T-helper 2 cell treated with Interferon-gamma antibody and Interleukin-4, amounts not matched to agents 5 μg/mL and 100 μg/mL, for 36 hours (primary cell): ENCODE data around the gene MS4A8.
"Not testable (repeated sequence)": the region's sequence is repeated elsewhere in the genome, so short reads cannot be mapped to it uniquely, and the experiment has no call there.

Source experiments
- DNase-seq: peaks from one replicate; pipeline ENCODE4 v3.0.0; 2021; ENCODE audit warnings: low spot score
- H3K27ac Mint-ChIP-seq: one replicate; pipeline ENCODE4 v1.8.0; 2021; ENCODE audit warnings: mild to moderate bottlenecking, mixed read lengths
- H3K27me3 Mint-ChIP-seq: one replicate; pipeline ENCODE4 v1.8.0; 2021; ENCODE audit warnings: low read depth, mixed read lengths
- H3K36me3 Mint-ChIP-seq: one replicate; pipeline ENCODE4 v1.8.0; 2021; ENCODE audit warnings: low read depth, mixed read lengths
- H3K4me1 Mint-ChIP-seq: one replicate; pipeline ENCODE4 v1.8.0; 2021; ENCODE audit warnings: low read depth, mixed read lengths
- H3K4me3 Mint-ChIP-seq: one replicate; pipeline ENCODE4 v1.8.0; 2022; ENCODE audit warnings: mild to moderate bottlenecking, moderate library complexity, mixed read lengths
- H3K9me3 Mint-ChIP-seq: one replicate; pipeline ENCODE4 v1.8.0; 2021; ENCODE audit warnings: mixed read lengths

MS4A8 gene, protein sequence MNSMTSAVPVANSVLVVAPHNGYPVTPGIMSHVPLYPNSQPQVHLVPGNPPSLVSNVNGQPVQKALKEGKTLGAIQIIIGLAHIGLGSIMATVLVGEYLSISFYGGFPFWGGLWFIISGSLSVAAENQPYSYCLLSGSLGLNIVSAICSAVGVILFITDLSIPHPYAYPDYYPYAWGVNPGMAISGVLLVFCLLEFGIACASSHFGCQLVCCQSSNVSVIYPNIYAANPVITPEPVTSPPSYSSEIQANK

DNA sequence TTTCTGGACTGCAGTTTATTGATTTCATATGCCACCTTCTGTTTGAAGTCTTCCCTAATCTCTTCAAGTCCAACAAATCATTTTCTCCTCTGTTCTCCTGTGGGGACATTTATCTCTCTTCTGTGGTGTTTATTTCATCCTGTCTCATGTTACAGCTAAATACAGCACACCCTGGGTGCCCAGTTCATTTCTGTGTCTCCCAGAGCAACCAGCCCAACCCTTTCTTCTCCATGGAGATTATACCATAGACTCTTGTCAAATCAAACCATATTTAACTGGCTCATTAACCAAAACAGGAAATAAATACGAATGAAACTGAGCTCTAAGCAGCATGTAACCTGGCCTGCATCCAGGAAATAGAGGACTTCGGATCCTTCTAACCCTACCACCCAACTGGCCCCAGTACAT is at the start of gene MS4A8:
Gene MS4A8 (plus strand): TSS at position 329 of the 408 bp plus-strand sequence. CDS start 1,249 bp downstream, outside the sequence.
- no peaks in the 10 kb centered on the region for H3K36me3 Mint-ChIP-seq
- no peaks in the 10 kb centered on the region for H3K4me1 Mint-ChIP-seq
- no peak within 1 kb of the TSS for H3K4me3 Mint-ChIP-seq
- no peak for DNase-seq
- H3K27me3 Mint-ChIP-seq = peaks cover 12% of the 10 kb centered on the region
- H3K9me3 Mint-ChIP-seq = no peaks in the 10 kb centered on the region
- H3K27ac Mint-ChIP-seq = no peak within 1 kb of the TSS

DNA sequence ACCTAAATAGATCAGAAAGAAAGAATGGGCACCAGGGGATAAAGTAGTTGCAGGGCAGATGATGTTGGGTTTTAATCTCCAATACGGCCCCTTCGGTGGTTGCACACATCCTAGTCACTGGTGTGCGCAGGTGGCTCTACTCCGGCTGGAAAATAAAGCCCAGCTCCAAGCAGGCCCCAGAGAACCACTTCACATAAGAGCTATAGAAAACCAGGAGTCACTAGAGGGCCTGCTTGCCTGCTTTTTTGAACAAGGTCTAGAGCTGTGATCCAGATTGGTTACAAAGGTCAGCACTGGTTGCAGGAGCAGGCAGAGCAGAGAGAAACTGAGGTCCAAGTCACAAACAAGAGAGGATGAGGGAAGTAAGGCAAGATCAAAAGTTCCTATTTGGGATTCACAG is 41.5 kb upstream of the MS4A8 start:
- no peaks in the 10 kb centered on the region for H3K27me3 Mint-ChIP-seq
- DNase-seq = no peak
- H3K36me3 Mint-ChIP-seq = no peaks in the 10 kb centered on the region
- H3K9me3 Mint-ChIP-seq = no peaks in the 10 kb centered on the region
- no peak overlapping the region for H3K27ac Mint-ChIP-seq
- no peaks in the 10 kb centered on the region for H3K4me1 Mint-ChIP-seq
- no peak overlapping the region for H3K4me3 Mint-ChIP-seq

DNA sequence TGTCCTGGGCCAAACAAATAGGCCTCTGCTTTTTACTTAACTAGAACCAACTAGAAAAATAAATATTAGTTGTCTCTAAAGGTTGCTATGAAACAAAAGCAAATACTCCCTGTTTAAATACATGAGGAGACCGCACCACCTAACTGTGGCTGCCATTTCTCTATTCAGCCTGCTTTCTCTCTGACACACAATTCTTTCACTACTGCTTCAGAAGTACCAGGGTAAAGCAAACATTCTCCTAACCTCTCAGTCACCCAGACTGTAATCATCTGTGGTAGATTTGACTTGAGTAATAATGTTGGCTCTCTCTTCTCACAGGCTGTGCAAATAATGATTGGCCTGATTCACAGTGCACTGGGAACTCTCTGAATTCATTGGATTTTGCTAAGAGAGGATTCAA is 41.0 kb upstream of the MS4A8 start:
- H3K4me3 Mint-ChIP-seq = no peak overlapping the region
- no peaks in the 10 kb centered on the region for H3K27me3 Mint-ChIP-seq
- no peaks in the 10 kb centered on the region for H3K4me1 Mint-ChIP-seq
- no peak for DNase-seq
- no peaks in the 10 kb centered on the region for H3K9me3 Mint-ChIP-seq
- H3K27ac Mint-ChIP-seq = no peak overlapping the region
- H3K36me3 Mint-ChIP-seq = no peaks in the 10 kb centered on the region

DNA sequence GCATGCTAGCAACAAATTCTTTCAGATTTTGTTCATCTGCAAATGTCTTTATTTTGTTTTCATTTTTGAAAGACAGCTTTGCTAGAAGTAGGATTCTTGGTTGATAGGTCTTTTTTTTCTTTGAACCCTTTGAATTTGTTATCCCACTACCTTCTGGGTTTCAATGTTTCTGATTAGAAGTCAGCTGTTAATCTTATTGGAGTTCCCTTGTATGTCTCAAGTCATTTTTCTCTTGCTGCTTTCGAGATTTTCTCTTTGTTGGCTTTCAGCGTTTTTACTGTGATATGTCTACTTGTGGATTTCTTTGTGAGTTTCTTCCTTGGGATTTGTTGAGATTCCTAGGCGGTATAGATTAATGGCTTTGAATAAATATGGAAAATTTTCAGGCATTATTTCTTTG is 27.2 kb upstream of the MS4A8 start:
- Mint-ChIP-seq H3K27ac (no peak overlapping the region), H3K4me1 (no peaks in the 10 kb centered on the region), H3K27me3 (no peaks in the 10 kb centered on the region), H3K36me3 (no peaks in the 10 kb centered on the region), H3K9me3 (peaks cover 24% of the 10 kb centered on the region), H3K4me3 (no peak overlapping the region)
- DNase-seq = no peak

DNA sequence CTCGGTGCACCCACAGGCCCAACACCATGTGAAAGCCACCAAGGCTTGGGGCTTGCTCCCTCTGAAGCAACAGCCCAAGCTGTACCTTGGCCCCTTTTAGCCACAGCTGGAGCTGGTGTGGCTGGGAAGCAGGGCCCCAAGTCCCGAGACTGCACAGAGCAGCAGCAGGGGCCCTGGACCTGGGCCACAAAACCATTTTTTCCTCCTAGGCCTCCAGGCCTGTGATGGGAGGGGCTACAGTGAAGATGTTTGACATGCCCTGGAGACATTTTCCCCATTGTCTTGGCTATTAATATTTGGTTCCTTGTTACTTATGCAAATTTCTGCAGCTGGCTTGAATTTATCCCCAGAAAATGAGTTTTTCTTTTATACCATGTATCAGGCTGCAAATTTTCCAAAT is 21.2 kb upstream of the MS4A8 start:
- H3K36me3 Mint-ChIP-seq, DNase-seq, H3K4me3 Mint-ChIP-seq, H3K27me3 Mint-ChIP-seq, H3K27ac Mint-ChIP-seq, H3K4me1 Mint-ChIP-seq: not testable (repeated sequence)
- peaks cover 33% of the 10 kb centered on the region for H3K9me3 Mint-ChIP-seq

DNA sequence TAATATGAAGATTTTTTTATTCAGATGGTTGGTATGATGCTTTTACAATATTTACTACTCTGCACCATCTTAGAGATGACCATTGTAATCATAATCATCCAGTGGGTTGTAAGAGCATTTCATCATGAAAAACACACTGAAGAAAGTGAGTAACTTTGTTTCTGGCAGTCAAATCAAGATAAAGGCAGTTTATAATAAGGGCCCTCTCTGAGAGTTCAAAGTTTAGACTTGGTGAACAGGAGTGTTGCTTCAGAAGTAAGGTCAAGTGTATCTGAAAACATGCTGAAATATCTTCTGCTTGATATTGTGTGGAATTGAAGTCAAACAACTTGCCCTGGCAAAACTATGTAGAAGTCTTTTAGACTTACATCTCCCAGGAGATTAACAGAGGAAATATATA is 19.5 kb upstream of the MS4A8 start:
- Mint-ChIP-seq H3K4me3 (no peak overlapping the region), H3K27me3 (peaks cover 2% of the 10 kb centered on the region), H3K27ac (no peak overlapping the region), H3K9me3 (peaks cover 28% of the 10 kb centered on the region), H3K4me1 (no peaks in the 10 kb centered on the region), H3K36me3 (peaks cover 2% of the 10 kb centered on the region)
- DNase-seq = no peak

DNA sequence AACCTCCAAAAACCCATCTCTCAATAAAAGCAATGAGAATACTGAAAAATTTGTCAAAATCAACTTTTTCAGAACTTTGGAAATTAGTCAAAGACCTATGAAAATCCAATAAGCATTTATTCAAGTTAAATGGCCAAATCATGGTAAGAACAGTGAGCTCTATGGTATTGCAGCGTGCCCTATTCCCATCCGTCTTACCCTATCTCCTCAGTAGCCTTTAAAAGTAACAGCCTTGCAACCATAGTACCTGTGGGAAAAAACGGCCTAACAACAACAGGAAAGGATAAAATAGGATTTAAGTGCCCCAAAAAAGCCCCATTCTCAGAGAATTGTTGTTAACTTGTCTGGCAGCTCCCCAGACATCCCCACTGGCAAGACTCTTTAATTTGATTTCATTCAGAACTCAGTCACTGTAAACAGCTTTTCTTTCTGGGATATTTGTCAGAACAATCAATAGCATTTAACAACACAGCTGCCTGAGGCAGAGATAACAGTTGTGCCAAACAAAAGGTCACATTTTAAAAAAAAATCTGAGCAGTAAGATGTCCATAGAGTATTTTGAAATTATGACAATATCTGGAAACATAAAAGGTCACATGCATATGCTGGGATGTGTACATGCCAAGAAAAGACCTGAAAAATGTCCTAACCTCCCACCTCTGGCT is 18.8 kb upstream of the MS4A8 start:
- no peak overlapping the region for H3K4me3 Mint-ChIP-seq
- H3K36me3 Mint-ChIP-seq = peaks cover 2% of the 10 kb centered on the region
- H3K27me3 Mint-ChIP-seq = peaks cover 2% of the 10 kb centered on the region
- H3K4me1 Mint-ChIP-seq = no peaks in the 10 kb centered on the region
- no peak overlapping the region for H3K27ac Mint-ChIP-seq
- H3K9me3 Mint-ChIP-seq = peaks cover 28% of the 10 kb centered on the region
- DNase-seq = no peak

DNA sequence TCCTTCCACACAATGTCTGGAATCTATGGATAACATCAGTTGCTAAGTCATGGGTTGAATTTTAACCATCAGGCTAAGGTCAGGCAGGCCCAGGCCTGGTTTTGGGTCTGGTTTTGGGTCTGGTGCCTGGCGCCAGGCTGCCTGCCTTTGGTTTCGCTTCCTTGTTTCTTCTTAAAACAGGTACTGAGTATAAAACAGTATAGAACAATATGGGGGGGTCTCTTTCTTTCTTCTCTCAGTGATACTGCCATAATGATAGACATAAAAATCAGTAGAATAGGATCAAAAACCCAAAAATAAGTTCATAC is 14.9 kb upstream of the MS4A8 start:
- not testable (repeated sequence) for H3K9me3 Mint-ChIP-seq, H3K4me1 Mint-ChIP-seq, DNase-seq, H3K36me3 Mint-ChIP-seq, H3K27me3 Mint-ChIP-seq, H3K27ac Mint-ChIP-seq, H3K4me3 Mint-ChIP-seq

DNA sequence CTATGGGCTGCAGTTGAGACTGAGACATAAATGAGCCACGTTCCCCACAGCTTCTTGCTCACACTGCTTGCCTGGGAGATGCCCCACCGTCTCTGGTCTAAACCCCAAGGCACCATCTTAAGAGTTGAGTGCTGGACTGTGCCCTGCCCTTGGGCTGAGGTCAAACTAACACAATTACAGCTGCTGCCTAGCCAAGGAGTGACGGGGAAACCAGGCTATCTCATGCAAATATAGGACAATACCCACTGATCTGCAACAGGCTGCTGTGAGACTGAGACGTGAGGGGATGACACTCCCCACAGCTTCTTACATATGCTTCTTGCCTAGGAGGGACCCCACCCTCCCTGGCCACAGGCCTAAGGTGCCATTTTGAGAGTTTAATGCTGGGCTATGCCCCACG is 7.8 kb upstream of the MS4A8 start:
- Mint-ChIP-seq H3K27me3 (peaks cover 9% of the 10 kb centered on the region), H3K36me3 (no peaks in the 10 kb centered on the region), H3K27ac (no peak overlapping the region), H3K4me3 (no peak overlapping the region), H3K4me1 (no peaks in the 10 kb centered on the region), H3K9me3 (no peaks in the 10 kb centered on the region)
- DNase-seq = no peak

DNA sequence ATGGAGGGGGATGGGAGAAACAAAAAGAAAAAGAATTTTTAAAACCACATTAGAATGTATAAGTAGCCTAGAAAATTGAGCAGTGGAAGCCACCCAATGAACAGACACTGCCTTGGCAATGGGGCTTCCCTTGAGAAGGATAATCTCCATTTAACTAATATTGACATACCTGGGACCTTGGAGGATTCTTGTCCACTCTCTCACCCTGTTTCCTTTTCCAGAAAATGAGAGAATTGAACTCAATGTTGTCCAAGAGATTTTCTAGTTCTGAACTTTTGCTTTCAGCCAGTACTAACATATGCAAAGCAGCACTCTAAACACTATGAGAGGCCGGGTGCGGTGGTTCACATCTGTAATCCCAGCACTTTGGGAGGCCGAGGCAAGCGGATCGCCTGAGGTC is 524 bp downstream of the MS4A8 start:
- Mint-ChIP-seq H3K4me3 (no peak overlapping the region), H3K9me3 (no peaks in the 10 kb centered on the region), H3K27ac (no peak overlapping the region), H3K4me1 (no peaks in the 10 kb centered on the region), H3K36me3 (no peaks in the 10 kb centered on the region), H3K27me3 (peaks cover 10% of the 10 kb centered on the region)
- no peak for DNase-seq

DNA sequence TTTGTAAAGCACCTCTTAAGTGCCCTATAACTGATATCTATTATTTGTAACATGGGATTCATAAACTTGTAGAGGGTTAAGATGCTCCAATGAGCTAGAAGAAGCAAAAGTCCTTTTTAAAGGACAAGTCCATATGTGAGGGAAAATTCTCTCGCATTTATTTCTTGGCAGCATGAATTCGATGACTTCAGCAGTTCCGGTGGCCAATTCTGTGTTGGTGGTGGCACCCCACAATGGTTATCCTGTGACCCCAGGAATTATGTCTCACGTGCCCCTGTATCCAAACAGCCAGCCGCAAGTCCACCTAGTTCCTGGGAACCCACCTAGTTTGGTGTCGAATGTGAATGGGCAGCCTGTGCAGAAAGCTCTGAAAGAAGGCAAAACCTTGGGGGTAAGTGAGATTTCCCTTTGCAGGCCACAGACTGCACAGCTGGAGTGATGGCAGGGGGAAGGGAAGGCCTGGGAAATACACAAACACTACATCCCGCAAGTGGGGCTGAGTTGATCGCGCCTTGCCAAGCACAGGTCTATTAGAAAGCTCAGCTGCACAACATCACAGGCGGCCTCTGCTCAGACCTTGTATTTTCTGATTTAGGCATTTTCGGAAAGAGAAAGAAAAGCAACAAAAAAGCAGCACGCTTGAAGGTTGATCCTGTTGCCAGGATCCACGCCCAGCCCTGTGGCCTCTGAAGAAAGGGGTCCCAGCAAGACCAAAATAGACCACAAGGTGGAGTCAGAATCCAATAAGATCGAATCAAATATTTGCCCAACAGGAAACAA is 1.5 kb downstream of the MS4A8 start:
- no peak for DNase-seq
- H3K4me1 Mint-ChIP-seq = no peaks in the 10 kb centered on the region
- H3K4me3 Mint-ChIP-seq = no peak overlapping the region
- H3K27ac Mint-ChIP-seq = no peak overlapping the region
- H3K36me3 Mint-ChIP-seq = no peaks in the 10 kb centered on the region
- peaks cover 5% of the 10 kb centered on the region for H3K27me3 Mint-ChIP-seq
- no peaks in the 10 kb centered on the region for H3K9me3 Mint-ChIP-seq

DNA sequence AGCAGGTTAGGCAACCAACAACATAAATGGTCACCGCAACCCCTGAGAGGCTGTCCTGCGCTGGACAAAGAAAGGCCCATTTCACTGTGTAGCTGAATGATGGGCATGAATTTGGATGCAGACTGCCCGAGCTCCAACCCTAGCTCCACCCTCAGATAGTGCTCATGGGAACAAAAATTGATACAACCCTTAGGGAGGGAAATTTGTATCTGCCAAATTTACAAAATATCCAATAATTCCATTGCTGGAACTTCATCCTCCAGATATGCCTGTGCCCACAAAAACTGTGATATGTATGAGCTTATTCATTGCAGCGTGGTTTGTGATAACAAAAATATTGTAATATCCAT is 2.0 kb downstream of the MS4A8 start:
- H3K27me3 Mint-ChIP-seq = peaks cover 5% of the 10 kb centered on the region
- no peaks in the 10 kb centered on the region for H3K4me1 Mint-ChIP-seq
- no peak overlapping the region for H3K27ac Mint-ChIP-seq
- no peak for DNase-seq
- H3K4me3 Mint-ChIP-seq = no peak overlapping the region
- H3K9me3 Mint-ChIP-seq = no peaks in the 10 kb centered on the region
- H3K36me3 Mint-ChIP-seq = no peaks in the 10 kb centered on the region

DNA sequence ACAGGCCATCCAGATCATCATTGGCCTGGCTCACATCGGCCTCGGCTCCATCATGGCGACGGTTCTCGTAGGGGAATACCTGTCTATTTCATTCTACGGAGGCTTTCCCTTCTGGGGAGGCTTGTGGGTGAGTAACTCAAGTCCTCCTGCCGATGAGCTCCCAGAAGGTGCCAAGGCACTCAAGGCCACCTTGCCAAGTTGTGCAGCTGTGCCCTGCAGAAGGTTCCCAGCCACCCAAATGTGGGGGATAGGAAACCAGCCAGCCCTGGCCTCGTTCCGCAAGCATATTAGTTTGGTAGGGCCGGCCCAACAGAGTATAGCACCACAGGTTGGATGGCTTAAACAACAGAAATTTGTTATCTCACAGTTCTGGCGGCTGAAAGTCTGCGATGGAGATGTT is 4.0 kb downstream of the MS4A8 start:
- Mint-ChIP-seq H3K27me3 (no peaks in the 10 kb centered on the region), H3K27ac (no peak overlapping the region), H3K4me1 (no peaks in the 10 kb centered on the region), H3K4me3 (no peak overlapping the region), H3K9me3 (no peaks in the 10 kb centered on the region), H3K36me3 (no peaks in the 10 kb centered on the region)
- no peak for DNase-seq

DNA sequence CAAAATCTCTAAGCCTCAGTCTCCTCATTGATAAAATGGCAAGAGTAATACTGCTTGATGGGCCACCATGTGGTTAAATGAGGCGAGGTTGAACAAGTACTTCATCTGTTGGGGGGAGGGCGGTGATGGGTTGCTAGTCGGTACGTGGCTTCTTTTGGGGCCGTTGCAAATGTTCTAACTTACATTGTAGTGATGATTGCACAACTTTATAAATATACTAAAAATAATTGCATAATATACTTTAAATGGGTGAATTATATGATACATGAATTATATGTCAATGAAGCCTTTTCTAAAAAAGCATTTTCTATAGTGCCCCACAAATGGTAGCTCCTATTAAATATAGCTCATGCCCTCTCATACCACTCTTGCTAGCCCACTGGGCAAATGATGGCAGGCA is 6.5 kb downstream of the MS4A8 start:
- no peaks in the 10 kb centered on the region for H3K4me1 Mint-ChIP-seq
- H3K27me3 Mint-ChIP-seq = peaks cover 2% of the 10 kb centered on the region

More for the DNA sequence above, 6.5 kb downstream of the MS4A8 start:
- H3K4me3 Mint-ChIP-seq = no peak overlapping the region
- no peak for DNase-seq
- no peaks in the 10 kb centered on the region for H3K36me3 Mint-ChIP-seq
- H3K9me3 Mint-ChIP-seq = no peaks in the 10 kb centered on the region
- H3K27ac Mint-ChIP-seq = no peak overlapping the region
